K562 (cell line): Measurements from ENCODE around the gene ATOH1. TPM values are rescaled to one million over a fixed set of nuclear protein-coding genes. Genes with fewer than 3 reads are reported as not detected.

ENCODE experiments used
- ATAC-seq: fragments of 200-7000 bp; cut with Tn5 transposase; 3 replicates; pipeline ENCODE4 v1.9.1; 2020; ENCODE audit warnings: moderate library complexity
- BruUV-seq: library from RNA; stranded (reverse); fragments of 400-500 nt; replicated peaks from 2 replicates; lab custom pipeline; 2021; lab: Mats Ljungman, UMichigan
- CTCF ChIA-PET: fragments of 300-600 bp; formaldehyde crosslinking; extraction: SDS; loops from one replicate; lab custom pipeline; 2021; ENCODE audit warnings: low intra/inter-chr PET ratio; lab: Yijun Ruan, JAX
- POLR2A ChIA-PET: fragments of 300-600, 350-650 bp; sonication (Branson Sonifier 250); formaldehyde crosslinking; extraction: SDS; loops from one replicate; lab custom pipeline; 2021; ENCODE audit warnings: antibody characterized with exemption, inconsistent platforms; lab: Yijun Ruan, JAX
- DNase-seq, 4 experiments: peaks; one replicate each; pipeline versions ENCODE4 v3.0.0 to v3.0.0-alpha.2; 2011 to 2018; ENCODE audit warnings: low spot score in 3 of 4, mixed read lengths in 3 of 4; ENCODE audit errors: extremely low read depth in 1 of 4
- FAIRE-seq: peaks from 2 replicates; lab custom pipeline; 2011; peaks lifted over from hg19 to GRCh38; lab: Jason Lieb, UNC
- H2AFZ ChIP-seq: 2 replicates; pipeline ENCODE4 v1.6.0; 2011; ENCODE audit warnings: low read depth, low read length, control low read depth, inconsistent platforms
- H3K27ac ChIP-seq: fragments of 200-600 bp; 3 replicates; pipeline ENCODE4 v1.8.0; 2011; ENCODE audit warnings: low read depth, mild to moderate bottlenecking, control low read depth, inconsistent platforms, low read length, moderate library complexity, mixed read lengths; ENCODE audit errors: extremely low read depth
- H3K27me3 ChIP-seq, 2 experiments: fragments of 300-600 bp in 1 of 2; 2 replicates in 1 of 2; 3 replicates in 1 of 2; pipeline versions ENCODE4 v1.6.0 to v1.8.0; 2011; ENCODE audit warnings: inconsistent platforms in 2 of 2, low read length in 2 of 2, mild to moderate bottlenecking in 1 of 2, mixed read lengths in 1 of 2, moderate library complexity in 1 of 2; ENCODE audit not compliant: control insufficient read depth in 2 of 2, insufficient read depth in 2 of 2
- H3K36me3 ChIP-seq: fragments of 300-600 bp; 3 replicates; pipeline ENCODE4 v1.8.0; 2011; ENCODE audit warnings: mild to moderate bottlenecking, low read length, inconsistent platforms; ENCODE audit not compliant: control insufficient read depth, insufficient read depth
- H3K4me1 ChIP-seq, 2 experiments: fragments of 200-600 bp in 1 of 2; replicated peaks in 1 of 2; 2 replicates in 1 of 2; 3 replicates in 1 of 2; pipeline versions ENCODE4 v1.5.1 to v1.8.0; 2011; ENCODE audit warnings: inconsistent platforms in 2 of 2, low read length in 2 of 2, mild to moderate bottlenecking in 1 of 2, mixed read lengths in 1 of 2, moderate library complexity in 1 of 2; ENCODE audit not compliant: control insufficient read depth in 2 of 2, insufficient read depth in 2 of 2
- H3K4me2 ChIP-seq: 2 replicates; pipeline ENCODE4 v1.6.1; 2011; ENCODE audit warnings: low read length, control low read depth, inconsistent platforms, mixed read lengths; ENCODE audit not compliant: insufficient read depth
- H3K4me3 ChIP-seq: fragments of 200-600 bp; sonication (generic), shearing (Covaris generic); 2 replicates; pipeline ENCODE4 v1.5.1; 2016; ENCODE audit warnings: control low read depth, inconsistent platforms
- H3K79me2 ChIP-seq: fragments of 200-600 bp; 3 replicates; pipeline ENCODE4 v1.8.0; 2011; ENCODE audit warnings: low read length, inconsistent platforms; ENCODE audit not compliant: control insufficient read depth, insufficient read depth
- H3K9ac ChIP-seq, 2 experiments: 2 replicates each; pipeline versions ENCODE4 v1.6.0 to v1.6.1; 2011; ENCODE audit warnings: low read depth in 2 of 2, low read length in 2 of 2, control low read depth in 1 of 2, inconsistent platforms in 1 of 2, mild to moderate bottlenecking in 1 of 2, mixed read lengths in 1 of 2; ENCODE audit not compliant: insufficient read depth in 1 of 2
- H3K9me1 ChIP-seq: one replicate; pipeline ENCODE4 v1.6.0; 2011; ENCODE audit warnings: inconsistent platforms, mild to moderate bottlenecking, low read length, moderate library complexity; ENCODE audit not compliant: control insufficient read depth, insufficient read depth
- H3K9me3 ChIP-seq: replicated peaks from 2 replicates; pipeline ENCODE4 v1.5.1; 2011; ENCODE audit warnings: low read depth, low read length, inconsistent platforms; ENCODE audit not compliant: control insufficient read depth, insufficient read depth
- H4K20me1 ChIP-seq: replicated peaks from 2 replicates; pipeline ENCODE4 v1.6.1; 2011; ENCODE audit warnings: low read length, inconsistent platforms, mixed read lengths; ENCODE audit not compliant: control insufficient read depth, insufficient read depth
- ADNP ChIP-seq: fragments of 200-800 bp; sonication (Bioruptor generic); IDR thresholded peaks from 2 replicates; pipeline ENCODE4 v1.6.1; 2016; ENCODE audit warnings: missing genetic modification characterization, missing compliant biosample characterization
- ATF6 ChIP-seq: sonication (generic); formaldehyde crosslinking; IDR thresholded peaks from 2 replicates; pipeline ENCODE4 v1.4.0; 2020; ENCODE audit warnings: mild to moderate bottlenecking, missing genetic modification reagents
- DIDO1 ChIP-seq: fragments of 450-650 bp; IDR thresholded peaks from 2 replicates; pipeline ENCODE4 v1.6.1; 2016; ENCODE audit warnings: low read depth, missing biosample characterization, missing genetic modification characterization
- GTF2F1 ChIP-seq: IDR thresholded peaks from 2 replicates; pipeline ENCODE4 v1.6.1; 2011; ENCODE audit warnings: low read depth, low read length, improper control_type of control experiment
- MYBL2 ChIP-seq, 2 experiments: fragments of 450-650 bp in 1 of 2; sonication (generic) in 1 of 2; formaldehyde crosslinking in 1 of 2; IDR thresholded peaks; 2 replicates each; pipeline versions ENCODE4 v1.6.1 to v1.8.1; 2017 to 2022; ENCODE audit warnings: borderline replicate concordance in 1 of 2, inconsistent platforms in 1 of 2, low read depth in 1 of 2, mild to moderate bottlenecking in 1 of 2, missing genetic modification reagents in 1 of 2, moderate library complexity in 1 of 2
- PTBP1 ChIP-seq: fragments of 200-400 bp; formaldehyde crosslinking; IDR thresholded peaks from 2 replicates; pipeline ENCODE4 v1.6.1; 2017; ENCODE audit warnings: low read depth, low read length
- SAP30 ChIP-seq: fragments of 200-600 bp; sonication (generic); IDR thresholded peaks from 2 replicates; pipeline ENCODE4 v1.6.1; 2012; ENCODE audit warnings: borderline replicate concordance, low read depth, mild to moderate bottlenecking, moderate library complexity, low read length, control low read depth, inconsistent platforms; ENCODE audit not compliant: insufficient read depth, poor library complexity, severe bottlenecking
- STAG1 ChIP-seq: sonication (generic); formaldehyde crosslinking; IDR thresholded peaks from 2 replicates; pipeline ENCODE4 v1.5.0; 2020; ENCODE audit warnings: missing genetic modification reagents, borderline replicate concordance
- ZHX1 ChIP-seq: fragments of 150-350 bp; conservative IDR thresholded peaks from 2 replicates; pipeline ENCODE4 v1.6.1; 2014; ENCODE audit warnings: low read length
- WGBS: fragments of 100-300 bp; shearing (Covaris generic); methylation state at CpG from one replicate; pipeline ENCODE4 v1.1.6; 2016; ENCODE audit warnings: low coverage, mixed read lengths; ENCODE audit not compliant: insufficient coverage; ENCODE audit errors: missing lambda C conversion rate; 5-methylcytosine and 5-hydroxymethylcytosine counted together
- in situ Hi-C: fragments of 300-500 bp; cut with MboI; formaldehyde crosslinking; loops from 4 replicates; pipeline ENCODE4 v1.15.0; 2018; ENCODE audit warnings: inconsistent platforms, mixed read lengths
- intact Hi-C: fragments of 100-400 bp; cut with micrococcal nuclease; formaldehyde crosslinking; loops from 2 replicates; pipeline ENCODE4 v1.14.2; 2022
- polyA plus RNA-seq, 8 experiments: library from polyadenylated mRNA; depleted of rRNA in 4 of 8; stranded (reverse) in 5 of 8; unstranded in 3 of 8; fragments of >200 nt; fragmentation: Nextera tagmentation in 2 of 8; fragmentation: Illumina TruSeq in 1 of 8; extraction: Ambion mirVana in 2 of 8; extraction: Trizol in 1 of 8; gene quantifications; 2 replicates each; pipeline versions ENCODE4 v1.2.1 to v1.2.3, GENCODE V29; 2011 to 2014; ENCODE audit warnings: inconsistent platforms in 1 of 8, missing spikeins in 1 of 8
- total RNA-seq, 7 experiments: library from RNA; depleted of rRNA in 6 of 7; stranded (reverse); fragments of >200 nt in 6 of 7; fragmentation: Illumina TruSeq in 2 of 7; extraction: Trizol in 2 of 7; gene quantifications; 2 replicates each; pipeline versions ENCODE4 v1.2.1 to v1.2.3, GENCODE V29; 2011 to 2021; ENCODE audit warnings: low replicate concordance in 1 of 7

ATOH1 gene
- total and polyA plus RNA-seq, 9 of the 15 experiments (the other 6 are each of a cell fraction or from before 2014, with no cell fraction given) = not detected

- TF ChIP-seq ZHX1 (no peak), MYBL2 (IDR thresholded peaks at IDR 0.05; ENCODE audit: low read depth) (no peak), MYBL2 (CRISPR knock-in tag; IDR thresholded peaks at IDR 0.05; ENCODE audit: borderline replicate concordance) (no peak), SAP30 (no peak), DIDO1 (tag) (no peak)
Measured at GRCh38 chr4:93855926-93856325, 27.4 kb downstream of the ATOH1 start (continued).

GRCh38 chr4:93865650-93866049 is 37.1 kb downstream of the ATOH1 start:
- Histone ChIP-seq H3K9me3 (no peaks in the 10 kb centered on the region), H2AFZ (no peak overlapping the region), H3K9ac (no peak overlapping the region), H3K4me3 (no peak overlapping the region)
- BruUV-seq = no TSS peak
- in situ Hi-C loops = no loop called here
- ChIA-PET POLR2A (interaction anchor here (1.1 kb wide), 1 partner anchor 16 kb away, joined by 3 read pairs; no protein-coding TSS in a partner anchor), CTCF (no interaction called here)
- no peak for TF ChIP-seq STAG1 (CRISPR knock-in tag)
- TF ChIP-seq ATF6 (CRISPR knock-in tag) = no peak
- TF ChIP-seq GTF2F1 = no peak
- no peak for TF ChIP-seq ADNP
- TF ChIP-seq PTBP1 = no peak
- TF ChIP-seq, all 486 proteins: peak for 0
- no peaks in the 10 kb centered on the region for H3K36me3 ChIP-seq
- H3K27ac ChIP-seq = no peak overlapping the region
- FAIRE-seq = no peak
- intact Hi-C loops = no loop called here
- H3K79me2 ChIP-seq = no peaks in the 10 kb centered on the region
- ATAC-seq = no peak
- H4K20me1 ChIP-seq = no peaks in the 10 kb centered on the region
- H3K4me1 ChIP-seq = no peaks in the 10 kb centered on the region
- 0% methylated on average over 2 of the region's 2 CpGs for WGBS
- DNase-seq = no peak
- no peaks in the 10 kb centered on the region for H3K9me1 ChIP-seq
- H3K27me3 ChIP-seq = no peaks in the 10 kb centered on the region
- no peak overlapping the region for H3K4me2 ChIP-seq
